K562 (cell line): ENCODE results near the gene PAFAH2. TPM values are rescaled to one million over a fixed set of nuclear protein-coding genes. Genes with fewer than 3 reads are reported as not detected.
A peak's percentile ranks its signal among the peaks of the same experiment; 100 is the strongest.

Experiments used
- CBX5 ChIP-seq: IDR thresholded peaks from 2 replicates; pipeline ENCODE4 v1.6.1; 2014; ENCODE audit warnings: low read depth, borderline replicate concordance
- CEBPB ChIP-seq: fragments of 450-650 bp; IDR thresholded peaks from 2 replicates; pipeline ENCODE4 v1.6.1; 2016; ENCODE audit warnings: missing genetic modification characterization, missing compliant biosample characterization
- CEBPG ChIP-seq, 3 experiments: fragments of 200-800 bp in 1 of 3; sonication (Bioruptor generic) in 1 of 3; sonication (generic) in 1 of 3; formaldehyde crosslinking in 1 of 3; IDR thresholded peaks in 2 of 3; conservative IDR thresholded peaks in 1 of 3; 2 replicates each; pipeline versions ENCODE4 v1.6.1 to v1.8.0; 2016 to 2022; ENCODE audit warnings: missing compliant biosample characterization in 2 of 3, missing genetic modification characterization in 2 of 3, mild to moderate bottlenecking in 1 of 3, missing genetic modification reagents in 1 of 3
- COPS2 ChIP-seq: fragments of 450-650 bp; conservative IDR thresholded peaks from 2 replicates; pipeline ENCODE4 v1.6.1; 2016; ENCODE audit warnings: mild to moderate bottlenecking, moderate library complexity
- DPF2 ChIP-seq: fragments of 450-650 bp; IDR thresholded peaks from 2 replicates; pipeline ENCODE4 v1.6.1; 2016
- KDM1A ChIP-seq, 2 experiments: fragments of 450-650 bp; IDR thresholded peaks; 2 replicates each; pipeline ENCODE4 v1.6.1; 2016; ENCODE audit warnings: mild to moderate bottlenecking in 2 of 2
- MAZ ChIP-seq, 2 experiments: fragments of 450-650 bp in 1 of 2; sonication (generic) in 1 of 2; formaldehyde crosslinking; IDR thresholded peaks in 1 of 2; conservative IDR thresholded peaks in 1 of 2; 2 replicates each; pipeline versions ENCODE4 v1.4.0 to v1.5.0; 2020; ENCODE audit warnings: mild to moderate bottlenecking in 1 of 2, missing genetic modification reagents in 1 of 2
- MEIS2 ChIP-seq: fragments of 450-650 bp; IDR thresholded peaks from 2 replicates; pipeline ENCODE4 v1.6.1; 2014; ENCODE audit warnings: mild to moderate bottlenecking; ENCODE audit not compliant: partially characterized antibody
- NELFE ChIP-seq: IDR thresholded peaks from 2 replicates; pipeline ENCODE4 v1.6.1; 2011; ENCODE audit warnings: mild to moderate bottlenecking; ENCODE audit not compliant: insufficient read depth, insufficient read length
- NR2C1 ChIP-seq, 2 experiments: fragments of 450-650 bp; IDR thresholded peaks; 2 replicates each; pipeline ENCODE4 v1.6.1; 2017; ENCODE audit warnings: mild to moderate bottlenecking in 2 of 2, antibody characterized with exemption in 1 of 2, inconsistent platforms in 1 of 2, missing compliant biosample characterization in 1 of 2, missing genetic modification characterization in 1 of 2
- PTTG1 ChIP-seq: fragments of 450-650 bp; IDR thresholded peaks from 2 replicates; pipeline ENCODE4 v1.6.1; 2016; ENCODE audit warnings: low read depth, mild to moderate bottlenecking, missing genetic modification characterization, missing compliant biosample characterization
- SMARCE1 ChIP-seq: fragments of 450-650 bp; IDR thresholded peaks from 2 replicates; pipeline ENCODE4 v1.7.1; 2016; ENCODE audit warnings: mild to moderate bottlenecking
- SPI1 ChIP-seq: IDR thresholded peaks from 2 replicates; pipeline ENCODE4 v1.6.1; 2011; ENCODE audit warnings: low read depth, low read length, control low read depth, borderline replicate concordance
- SRF ChIP-seq, 2 experiments: fragments of 250-450, 450-650 bp in 1 of 2; sonication (Bioruptor Pico) in 1 of 2; sonication (generic) in 1 of 2; formaldehyde crosslinking; IDR thresholded peaks; 2 replicates each; pipeline versions ENCODE4 v1.5.0 to v1.5.1; 2020 to 2022; ENCODE audit warnings: mild to moderate bottlenecking in 1 of 2, missing genetic modification reagents in 1 of 2
- polyA plus RNA-seq, 8 experiments: library from polyadenylated mRNA; depleted of rRNA in 4 of 8; stranded (reverse) in 5 of 8; unstranded in 3 of 8; fragments of >200 nt; fragmentation: Nextera tagmentation in 2 of 8; fragmentation: Illumina TruSeq in 1 of 8; extraction: Ambion mirVana in 2 of 8; extraction: Trizol in 1 of 8; gene quantifications; 2 replicates each; pipeline versions ENCODE4 v1.2.1 to v1.2.3, GENCODE V29; 2011 to 2014; ENCODE audit warnings: inconsistent platforms in 1 of 8, missing spikeins in 1 of 8
- total RNA-seq, 7 experiments: library from RNA; depleted of rRNA in 6 of 7; stranded (reverse); fragments of >200 nt in 6 of 7; fragmentation: Illumina TruSeq in 2 of 7; extraction: Trizol in 2 of 7; gene quantifications; 2 replicates each; pipeline versions ENCODE4 v1.2.1 to v1.2.3, GENCODE V29; 2011 to 2021; ENCODE audit warnings: low replicate concordance in 1 of 7
- TF ChIP-seq, protein P1 (sequence below): sonication (generic); formaldehyde crosslinking; IDR thresholded peaks from 2 replicates; pipeline ENCODE4 v1.8.1; 2023; ENCODE audit warnings: mild to moderate bottlenecking, missing genetic modification reagents
- TF ChIP-seq, protein P2 (sequence below): fragments of 450-650 bp; IDR thresholded peaks from 2 replicates; pipeline ENCODE4 v1.6.1; 2016; ENCODE audit warnings: missing biosample characterization, missing genetic modification characterization
- TF ChIP-seq, protein P3 (sequence below): fragments of 250-450 bp; sonication (Bioruptor Pico); IDR thresholded peaks from 2 replicates; pipeline ENCODE4 v1.8.0; 2022; ENCODE audit warnings: inconsistent platforms
- TF ChIP-seq, protein P4 (sequence below), 2 experiments: fragments of 450-650 bp in 1 of 2; sonication (generic) in 1 of 2; formaldehyde crosslinking; conservative IDR thresholded peaks; 2 replicates each; pipeline versions ENCODE4 v1.4.0 to v1.8.1; 2020 to 2022; ENCODE audit warnings: mild to moderate bottlenecking in 1 of 2, missing genetic modification reagents in 1 of 2
- TF ChIP-seq, protein P5 (sequence below), 2 experiments: fragments of 450-650 bp in 1 of 2; sonication (generic) in 1 of 2; formaldehyde crosslinking in 1 of 2; IDR thresholded peaks in 1 of 2; conservative IDR thresholded peaks in 1 of 2; 2 replicates each; pipeline versions ENCODE4 v1.6.1 to v1.8.1; 2016 to 2023; ENCODE audit warnings: mild to moderate bottlenecking in 2 of 2, moderate library complexity in 2 of 2, inconsistent platforms in 1 of 2, missing genetic modification reagents in 1 of 2
- TF ChIP-seq, protein P6 (sequence below): fragments of 250-450 bp; sonication (Bioruptor Pico); IDR thresholded peaks from 2 replicates; pipeline ENCODE4 v1.8.0; 2022; ENCODE audit warnings: moderate library complexity, mild to moderate bottlenecking, inconsistent platforms

Gene PAFAH2
- total and polyA plus RNA-seq, 9 of the 15 experiments (the other 6 are each of a cell fraction or from before 2014, with no cell fraction given), result 4.2 to 10.9 (median 6.8) TPM

DNA sequence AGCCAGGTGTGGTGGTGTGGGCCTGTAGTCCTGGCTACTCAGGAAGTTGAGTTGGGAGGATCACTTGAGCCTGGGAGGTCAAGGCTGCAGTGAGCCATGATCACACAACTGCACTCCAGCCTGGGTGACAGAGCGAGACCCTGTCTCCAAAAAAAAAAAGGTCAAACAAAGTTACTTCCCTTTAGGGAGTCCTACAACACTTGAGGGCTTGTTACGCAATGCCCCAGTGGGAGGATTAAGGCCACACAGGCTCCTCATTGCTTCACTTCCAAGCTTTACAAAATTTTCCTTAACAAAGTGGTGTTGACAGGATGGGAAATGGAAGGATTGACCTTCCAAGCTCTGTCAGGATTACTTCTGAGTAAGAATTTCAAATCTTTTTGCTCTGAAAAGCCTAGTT lies 17.5 kb upstream of the PAFAH2 start (continued):
- TF ChIP-seq, protein P1, sequence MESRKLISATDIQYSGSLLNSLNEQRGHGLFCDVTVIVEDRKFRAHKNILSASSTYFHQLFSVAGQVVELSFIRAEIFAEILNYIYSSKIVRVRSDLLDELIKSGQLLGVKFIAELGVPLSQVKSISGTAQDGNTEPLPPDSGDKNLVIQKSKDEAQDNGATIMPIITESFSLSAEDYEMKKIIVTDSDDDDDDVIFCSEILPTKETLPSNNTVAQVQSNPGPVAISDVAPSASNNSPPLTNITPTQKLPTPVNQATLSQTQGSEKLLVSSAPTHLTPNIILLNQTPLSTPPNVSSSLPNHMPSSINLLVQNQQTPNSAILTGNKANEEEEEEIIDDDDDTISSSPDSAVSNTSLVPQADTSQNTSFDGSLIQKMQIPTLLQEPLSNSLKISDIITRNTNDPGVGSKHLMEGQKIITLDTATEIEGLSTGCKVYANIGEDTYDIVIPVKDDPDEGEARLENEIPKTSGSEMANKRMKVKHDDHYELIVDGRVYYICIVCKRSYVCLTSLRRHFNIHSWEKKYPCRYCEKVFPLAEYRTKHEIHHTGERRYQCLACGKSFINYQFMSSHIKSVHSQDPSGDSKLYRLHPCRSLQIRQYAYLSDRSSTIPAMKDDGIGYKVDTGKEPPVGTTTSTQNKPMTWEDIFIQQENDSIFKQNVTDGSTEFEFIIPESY, result no peak
- no peak for TF ChIP-seq SPI1
- TF ChIP-seq MEIS2, result no peak
- TF ChIP-seq MAZ (CRISPR knock-in tag; conservative IDR thresholded peaks at IDR 0.05 in 1 of 2, IDR thresholded peaks at IDR 0.05 in 1 of 2), result no peak
- peak; percentile 39; the same call in 1 of the 2 replicates for TF ChIP-seq DPF2
- peak; percentile 100 for TF ChIP-seq CEBPB
- peak; percentile 97 for TF ChIP-seq CEBPG (CRISPR knock-in tag; IDR thresholded peaks at IDR 0.05)
- peak; percentile 97 to 100 for TF ChIP-seq CEBPG (tag; conservative IDR thresholded peaks at IDR 0.05 in 1 of 2, IDR thresholded peaks at IDR 0.05 in 1 of 2)
- TF ChIP-seq SMARCE1, result peak; percentile 51; the same call in 1 of the 2 replicates
- no peak for TF ChIP-seq NELFE
- TF ChIP-seq CBX5, result no peak
- no peak for TF ChIP-seq KDM1A (IDR thresholded peaks at IDR 0.05)
- no peak for TF ChIP-seq PTTG1 (tag)
- no peak for TF ChIP-seq SRF (CRISPR knock-in tag; IDR thresholded peaks at IDR 0.05)
- no peak for TF ChIP-seq COPS2
- TF ChIP-seq NR2C1 (IDR thresholded peaks at IDR 0.05), result peak; percentile 27; the same call in 1 of the 2 replicates
- TF ChIP-seq NR2C1 (tag; IDR thresholded peaks at IDR 0.05), result 0 out of 2 replicates have a peak, but pooled peaks have one; percentile 45
- TF ChIP-seq, protein P2, sequence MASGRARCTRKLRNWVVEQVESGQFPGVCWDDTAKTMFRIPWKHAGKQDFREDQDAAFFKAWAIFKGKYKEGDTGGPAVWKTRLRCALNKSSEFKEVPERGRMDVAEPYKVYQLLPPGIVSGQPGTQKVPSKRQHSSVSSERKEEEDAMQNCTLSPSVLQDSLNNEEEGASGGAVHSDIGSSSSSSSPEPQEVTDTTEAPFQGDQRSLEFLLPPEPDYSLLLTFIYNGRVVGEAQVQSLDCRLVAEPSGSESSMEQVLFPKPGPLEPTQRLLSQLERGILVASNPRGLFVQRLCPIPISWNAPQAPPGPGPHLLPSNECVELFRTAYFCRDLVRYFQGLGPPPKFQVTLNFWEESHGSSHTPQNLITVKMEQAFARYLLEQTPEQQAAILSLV (tag), result peak; percentile 72; the same call in 1 of the 2 replicates
- TF ChIP-seq, protein P3, sequence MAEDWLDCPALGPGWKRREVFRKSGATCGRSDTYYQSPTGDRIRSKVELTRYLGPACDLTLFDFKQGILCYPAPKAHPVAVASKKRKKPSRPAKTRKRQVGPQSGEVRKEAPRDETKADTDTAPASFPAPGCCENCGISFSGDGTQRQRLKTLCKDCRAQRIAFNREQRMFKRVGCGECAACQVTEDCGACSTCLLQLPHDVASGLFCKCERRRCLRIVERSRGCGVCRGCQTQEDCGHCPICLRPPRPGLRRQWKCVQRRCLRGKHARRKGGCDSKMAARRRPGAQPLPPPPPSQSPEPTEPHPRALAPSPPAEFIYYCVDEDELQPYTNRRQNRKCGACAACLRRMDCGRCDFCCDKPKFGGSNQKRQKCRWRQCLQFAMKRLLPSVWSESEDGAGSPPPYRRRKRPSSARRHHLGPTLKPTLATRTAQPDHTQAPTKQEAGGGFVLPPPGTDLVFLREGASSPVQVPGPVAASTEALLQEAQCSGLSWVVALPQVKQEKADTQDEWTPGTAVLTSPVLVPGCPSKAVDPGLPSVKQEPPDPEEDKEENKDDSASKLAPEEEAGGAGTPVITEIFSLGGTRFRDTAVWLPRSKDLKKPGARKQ (CRISPR knock-in tag), result no peak
- TF ChIP-seq, protein P4, sequence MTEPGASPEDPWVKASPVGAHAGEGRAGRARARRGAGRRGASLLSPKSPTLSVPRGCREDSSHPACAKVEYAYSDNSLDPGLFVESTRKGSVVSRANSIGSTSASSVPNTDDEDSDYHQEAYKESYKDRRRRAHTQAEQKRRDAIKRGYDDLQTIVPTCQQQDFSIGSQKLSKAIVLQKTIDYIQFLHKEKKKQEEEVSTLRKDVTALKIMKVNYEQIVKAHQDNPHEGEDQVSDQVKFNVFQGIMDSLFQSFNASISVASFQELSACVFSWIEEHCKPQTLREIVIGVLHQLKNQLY (CRISPR knock-in tag; conservative IDR thresholded peaks at IDR 0.05), result no peak
- TF ChIP-seq, protein P5, sequence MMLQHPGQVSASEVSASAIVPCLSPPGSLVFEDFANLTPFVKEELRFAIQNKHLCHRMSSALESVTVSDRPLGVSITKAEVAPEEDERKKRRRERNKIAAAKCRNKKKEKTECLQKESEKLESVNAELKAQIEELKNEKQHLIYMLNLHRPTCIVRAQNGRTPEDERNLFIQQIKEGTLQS (IDR thresholded peaks at IDR 0.05), result peak; percentile 57
- TF ChIP-seq, protein P5 (CRISPR knock-in tag; conservative IDR thresholded peaks at IDR 0.05), result no peak
- TF ChIP-seq, protein P6, sequence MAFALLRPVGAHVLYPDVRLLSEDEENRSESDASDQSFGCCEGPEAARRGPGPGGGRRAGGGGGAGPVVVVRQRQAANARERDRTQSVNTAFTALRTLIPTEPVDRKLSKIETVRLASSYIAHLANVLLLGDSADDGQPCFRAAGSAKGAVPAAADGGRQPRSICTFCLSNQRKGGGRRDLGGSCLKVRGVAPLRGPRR (CRISPR knock-in tag), result no peak
